PFSK-1 (cell line): ENCODE results near the gene NTMT1.

ENCODE experiments used
- POLR2AphosphoS5 ChIP-seq: IDR thresholded peaks from 2 replicates; pipeline ENCODE4 v1.6.1; 2012; ENCODE audit warnings: low read depth, mild to moderate bottlenecking, control low read depth, low read length, moderate library complexity
- REST ChIP-seq, 2 experiments: IDR thresholded peaks; 2 replicates each; pipeline versions ENCODE4 v1.6.1 to v1.8.0; 2011 to 2012; ENCODE audit warnings: low read depth in 2 of 2, low read length in 2 of 2, control low read depth in 1 of 2, inconsistent platforms in 1 of 2, mild to moderate bottlenecking in 1 of 2, moderate library complexity in 1 of 2; ENCODE audit not compliant: insufficient read depth in 1 of 2
- SIN3A ChIP-seq: IDR thresholded peaks from 2 replicates; pipeline ENCODE4 v1.6.1; 2012; ENCODE audit warnings: mild to moderate bottlenecking, low read length, moderate library complexity, borderline replicate concordance; ENCODE audit not compliant: insufficient read depth

DNA sequence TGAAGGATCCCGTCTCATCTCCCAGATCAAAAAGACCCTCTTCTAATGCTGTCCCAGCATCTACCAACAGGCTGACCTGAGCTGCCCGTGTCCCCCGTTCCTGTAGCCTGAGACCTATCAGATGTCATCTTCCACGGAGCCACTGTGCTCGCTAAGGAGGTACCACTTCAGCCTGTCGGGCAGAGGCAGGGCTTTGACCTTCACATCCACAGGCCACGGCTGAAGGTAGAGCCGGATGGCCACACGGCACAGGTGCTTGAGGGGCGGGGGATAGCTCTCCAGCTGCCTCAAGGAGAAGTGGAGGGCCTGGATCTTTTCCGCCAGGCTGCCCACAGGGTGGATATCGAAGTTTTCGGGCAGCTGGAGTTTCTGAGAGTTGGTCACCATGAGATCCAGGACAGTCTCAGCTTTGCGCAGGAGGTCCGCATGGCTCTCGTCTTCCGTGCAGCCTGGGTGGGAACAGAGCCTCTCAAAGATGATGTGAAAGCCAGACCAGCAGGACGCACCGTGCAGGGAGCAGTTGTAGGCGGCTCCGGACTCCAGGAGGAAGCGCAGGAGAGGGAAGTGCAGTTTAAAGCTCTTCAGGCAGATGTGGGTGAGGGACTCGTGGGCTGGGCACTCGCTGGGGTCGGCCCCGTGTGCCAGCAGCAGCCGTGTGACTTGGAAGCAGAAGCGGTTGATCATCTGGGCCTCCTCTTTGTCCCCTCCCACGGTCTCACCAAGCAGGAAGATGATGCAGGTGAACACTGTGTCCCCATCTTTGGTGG, 11.9 kb downstream of the NTMT1 start:
- TF ChIP-seq SIN3A (no peak), POLR2AphosphoS5 (no peak), REST (IDR thresholded peaks at IDR 0.05; ENCODE audit: insufficient read depth in 1 of 2, low read depth in 2 of 2, low read length in 2 of 2) (no peak)
